Osteoblast (primary cell): ENCODE data around the gene LIN28A. TPM values are rescaled to one million over a fixed set of nuclear protein-coding genes. Genes with fewer than 3 reads are reported as not detected.

ENCODE experiments used
- DNase-seq: peaks from one replicate; pipeline ENCODE4 v3.0.0; 2011; ENCODE audit warnings: low spot score, mixed read lengths; ENCODE audit not compliant: insufficient read length; ENCODE audit errors: missing footprints
- H2AFZ ChIP-seq: 2 replicates; pipeline ENCODE4 v1.6.0; 2011; ENCODE audit warnings: mild to moderate bottlenecking, low read length
- H3K27ac ChIP-seq: 2 replicates; pipeline ENCODE4 v1.5.1; 2011; ENCODE audit warnings: mild to moderate bottlenecking, low read depth, low read length, moderate library complexity
- H3K27me3 ChIP-seq: 2 replicates; pipeline ENCODE4 v1.6.0; 2012; ENCODE audit warnings: mild to moderate bottlenecking, control low read depth, inconsistent platforms, low read length, moderate library complexity; ENCODE audit not compliant: insufficient read depth
- H3K36me3 ChIP-seq: 2 replicates; pipeline ENCODE4 v1.5.1; 2011; ENCODE audit warnings: mild to moderate bottlenecking, low read length, control low read depth, moderate library complexity; ENCODE audit not compliant: insufficient read depth
- H3K4me1 ChIP-seq: 2 replicates; pipeline ENCODE4 v1.5.1; 2011; ENCODE audit warnings: mild to moderate bottlenecking, low read length, control low read depth, moderate library complexity; ENCODE audit not compliant: insufficient read depth
- H3K4me2 ChIP-seq: 2 replicates; pipeline ENCODE4 v1.6.0; 2011; ENCODE audit warnings: mild to moderate bottlenecking, low read length; ENCODE audit not compliant: insufficient read depth
- H3K4me3 ChIP-seq: fragments of 200-600 bp; sonication (generic); 3 replicates; pipeline ENCODE4 v1.5.1; 2012; ENCODE audit warnings: mild to moderate bottlenecking, low read length, inconsistent platforms; ENCODE audit not compliant: insufficient read depth
- H3K79me2 ChIP-seq: 2 replicates; pipeline ENCODE4 v1.6.0; 2012; ENCODE audit warnings: mild to moderate bottlenecking, low read length, control low read depth, inconsistent platforms; ENCODE audit not compliant: insufficient read depth
- H3K9me3 ChIP-seq: 2 replicates; pipeline ENCODE4 v1.5.1; 2011; ENCODE audit warnings: low read depth, low read length, control low read depth
- H4K20me1 ChIP-seq: 2 replicates; pipeline ENCODE4 v1.6.0; 2012; ENCODE audit warnings: mild to moderate bottlenecking, low read length, control low read depth; ENCODE audit not compliant: insufficient read depth
- CTCF ChIP-seq: IDR thresholded peaks from 2 replicates; pipeline ENCODE4 v1.5.1; 2011; ENCODE audit warnings: mild to moderate bottlenecking, low read depth, low read length, moderate library complexity; ENCODE audit errors: extremely low read depth
- total RNA-seq: library from RNA; depleted of rRNA; stranded (reverse); fragments of >200 nt; gene quantifications from 2 replicates; pipeline ENCODE4 v1.2.3, GENCODE V29; 2012

Gene LIN28A
- total RNA-seq, 1 donor, result not detected

- no peak overlapping the region for H3K27ac ChIP-seq
- H3K79me2 ChIP-seq, result no peaks in the 10 kb centered on the region
- H3K4me1 ChIP-seq, result peaks cover 4% of the 10 kb centered on the region
- H3K27me3 ChIP-seq, result peaks cover 11% of the 10 kb centered on the region
- no peak overlapping the region for H2AFZ ChIP-seq
- H3K9me3 ChIP-seq, result no peaks in the 10 kb centered on the region
- TF ChIP-seq CTCF, result no peak
- H3K36me3 ChIP-seq, result no peaks in the 10 kb centered on the region
- H3K4me3 ChIP-seq, result no peak overlapping the region
- DNase-seq, result peak; percentile 39
- H4K20me1 ChIP-seq, result peaks cover 2% of the 10 kb centered on the region
- no peak overlapping the region for H3K4me2 ChIP-seq
Measured at GRCh38 chr1:26404641-26405040, 6.0 kb upstream of the LIN28A start.

- peaks cover 16% of the 10 kb centered on the region for H3K27me3 ChIP-seq
- no peaks in the 10 kb centered on the region for H3K36me3 ChIP-seq
- H3K4me2 ChIP-seq, result peak overlapping the region; percentile 44
- peak overlapping the region; percentile 47 for H3K27ac ChIP-seq
- peaks cover 2% of the 10 kb centered on the region for H4K20me1 ChIP-seq
- peak; percentile 82 for DNase-seq
- H3K4me3 ChIP-seq, result no peak overlapping the region
- peaks cover 4% of the 10 kb centered on the region for H3K4me1 ChIP-seq
- no peak for TF ChIP-seq CTCF
- no peaks in the 10 kb centered on the region for H3K79me2 ChIP-seq
- no peak overlapping the region for H2AFZ ChIP-seq
- H3K9me3 ChIP-seq, result no peaks in the 10 kb centered on the region
Measured at GRCh38 chr1:26405281-26405915, 5.2 kb upstream of the LIN28A start.

- DNase-seq, result peak; percentile 96
- no peak overlapping the region for H3K4me2 ChIP-seq
Measured at GRCh38 chr1:26408604-26409003, 2.0 kb upstream of the LIN28A start.

More at GRCh38 chr1:26408604-26409003, 2.0 kb upstream of the LIN28A start:
- no peak for TF ChIP-seq CTCF
- H3K4me3 ChIP-seq, result no peak overlapping the region
- no peak overlapping the region for H2AFZ ChIP-seq
- peaks cover 4% of the 10 kb centered on the region for H3K4me1 ChIP-seq
- no peaks in the 10 kb centered on the region for H3K9me3 ChIP-seq
- no peaks in the 10 kb centered on the region for H3K36me3 ChIP-seq
- peaks cover 48% of the 10 kb centered on the region for H3K27me3 ChIP-seq
- no peak overlapping the region for H3K27ac ChIP-seq
- no peaks in the 10 kb centered on the region for H3K79me2 ChIP-seq
- H4K20me1 ChIP-seq, result peaks cover 2% of the 10 kb centered on the region
